GM19025 (cell line): ENCODE measurements around the gene IL5.

Experiments used
- ATAC-seq: cut with Tn5 transposase; IDR thresholded peaks from one replicate; pipeline ENCODE4 v1.9.1; 2021; ENCODE audit warnings: mild to moderate bottlenecking, low read depth, moderate library complexity; ENCODE audit not compliant: unreplicated experiment

Gene IL5

DNA sequence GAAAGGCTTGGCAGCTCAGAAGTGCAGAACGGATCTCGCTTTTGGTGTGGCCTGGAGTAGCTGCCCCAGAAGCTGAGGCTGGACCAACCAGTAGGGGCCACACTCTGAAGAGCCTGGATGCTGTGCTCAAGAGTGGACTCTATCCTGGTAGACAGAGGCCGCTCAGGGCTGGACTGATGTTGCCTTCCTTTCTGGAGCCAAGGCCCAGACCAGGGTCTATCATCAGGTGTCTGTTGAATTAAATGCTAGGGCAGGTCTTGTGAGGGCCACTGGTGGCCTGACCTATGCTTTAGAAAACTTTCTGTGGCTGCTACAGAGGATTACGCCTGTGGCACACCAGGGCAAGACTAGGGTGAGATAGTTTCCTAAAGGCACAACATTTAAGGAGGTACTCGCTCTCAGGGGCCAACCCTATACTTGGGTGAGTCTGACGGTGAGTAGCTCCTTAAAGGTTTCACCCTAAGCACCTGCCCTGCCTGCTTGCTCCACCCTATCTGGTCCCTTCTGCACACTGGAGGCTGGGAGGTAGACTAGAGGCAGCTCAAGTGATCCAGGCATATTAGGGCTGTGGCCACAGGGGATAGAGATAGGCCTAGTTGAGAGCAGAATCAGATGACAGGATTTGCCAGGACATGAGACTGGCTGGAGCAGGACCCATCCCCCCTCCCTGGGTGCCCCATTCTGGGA, 42.9 kb downstream of the IL5 start:
- no peak for ATAC-seq

DNA sequence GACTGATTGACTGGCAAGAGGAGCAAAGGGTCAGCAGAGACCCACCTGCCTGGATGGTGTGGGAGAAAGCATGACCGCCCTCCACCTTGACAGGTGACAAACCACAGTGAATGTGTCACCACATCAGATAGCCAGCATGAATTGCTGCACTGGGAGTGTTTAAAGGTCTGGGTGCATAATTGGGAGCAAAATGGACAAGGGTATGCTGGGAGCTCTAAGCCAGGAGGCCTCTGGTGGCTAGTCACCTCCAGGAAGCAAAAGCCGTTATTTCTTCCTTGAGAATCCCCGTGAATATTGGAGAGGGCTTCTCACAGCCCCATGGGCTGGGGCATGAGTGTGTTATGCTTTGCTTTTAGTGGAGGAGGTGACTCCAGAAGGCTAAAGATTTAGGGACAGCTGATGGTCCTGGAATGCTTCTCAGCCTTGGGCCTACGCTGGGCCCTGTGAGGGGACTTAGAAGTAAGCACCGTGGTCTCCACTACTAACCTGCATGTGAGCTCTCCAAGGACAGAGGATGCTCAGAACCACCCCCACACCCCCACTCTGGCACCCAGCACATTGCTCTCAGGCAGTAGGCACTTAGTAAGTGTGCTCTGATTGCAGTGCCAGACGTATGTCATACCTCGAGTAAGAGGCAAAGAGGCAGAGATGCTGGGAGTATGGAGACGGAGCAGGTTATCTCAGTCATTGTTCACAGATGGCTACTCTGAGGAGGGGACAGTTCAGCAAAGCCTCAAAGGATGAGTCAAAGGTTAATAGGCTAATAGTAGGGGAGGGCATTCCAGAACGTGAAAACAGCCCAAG, 43.7 kb downstream of the IL5 start:
- no peak for ATAC-seq

DNA sequence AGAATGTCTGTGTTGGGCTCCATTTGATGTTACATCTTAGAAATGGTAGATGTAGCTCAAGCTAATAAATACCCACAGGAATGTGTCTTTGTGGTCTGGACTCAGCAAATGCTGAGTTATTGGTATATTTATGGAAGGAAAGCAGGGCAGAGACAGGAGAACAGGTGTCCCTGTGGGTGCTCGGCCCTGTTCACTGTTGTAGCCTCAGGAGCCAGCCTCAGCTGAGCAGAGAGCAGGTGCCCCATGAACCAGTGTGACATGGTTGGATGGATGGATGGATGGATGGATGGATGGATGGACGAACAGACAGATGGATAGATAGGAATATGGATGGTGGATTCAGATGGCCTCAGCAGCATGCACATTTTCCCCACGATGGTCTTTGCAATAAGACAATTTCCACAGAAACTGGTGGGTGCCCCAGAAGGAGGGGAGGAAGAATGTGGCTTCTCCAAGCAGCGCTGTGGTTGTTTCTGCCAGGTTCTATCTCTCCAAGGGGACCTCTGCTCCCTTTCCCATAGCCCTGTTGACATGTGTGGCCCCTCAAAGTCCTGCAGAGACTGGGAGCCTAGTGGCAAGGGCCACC, 44.5 kb downstream of the IL5 start:
- ATAC-seq = no peak

DNA sequence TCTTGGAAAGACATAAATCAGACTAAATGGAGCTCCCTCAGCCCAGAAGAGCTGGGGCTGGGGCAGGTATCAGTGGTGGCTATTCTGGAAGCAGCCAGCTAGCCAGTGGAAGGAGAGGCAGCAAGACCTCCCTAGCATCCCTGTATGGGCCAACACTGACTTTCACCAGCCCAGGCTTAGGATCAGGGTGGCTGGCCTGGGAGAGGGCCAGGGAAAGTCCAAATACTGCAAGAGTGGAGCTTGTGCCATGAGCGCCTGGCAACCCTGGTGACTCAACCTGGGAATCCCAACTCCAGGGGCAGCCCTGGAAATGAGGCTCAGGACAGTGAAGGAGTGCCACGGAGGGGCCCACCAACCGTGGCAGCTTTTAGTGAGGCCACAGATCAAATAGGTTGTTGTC, 45.2 kb downstream of the IL5 start:
- ATAC-seq = no peak

DNA sequence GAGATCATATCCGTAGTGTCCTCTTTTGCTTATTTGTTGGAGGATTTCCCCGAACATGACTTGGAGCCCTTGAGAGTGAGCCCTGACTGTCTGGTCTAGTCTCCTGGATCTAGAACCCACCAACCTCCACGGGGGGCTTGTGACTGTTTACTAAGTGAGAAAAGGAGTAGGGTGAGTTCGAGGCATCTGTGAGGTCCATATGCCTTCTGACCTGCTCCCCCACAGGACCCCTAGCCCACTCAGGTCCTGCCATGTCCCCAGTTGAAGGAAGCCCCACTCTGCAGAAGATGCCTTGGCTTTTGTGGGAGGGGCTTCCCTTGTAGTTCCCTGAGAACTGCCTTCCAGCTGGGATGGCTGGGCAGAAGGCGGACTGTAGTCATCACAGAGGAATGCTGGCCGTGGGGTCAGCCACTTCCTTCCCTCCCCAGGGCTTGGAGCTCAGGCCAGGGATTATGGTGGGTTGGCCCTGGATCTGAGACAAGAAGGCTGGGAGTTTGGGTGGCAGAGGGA, 45.8 kb downstream of the IL5 start:
- ATAC-seq = no peak

DNA sequence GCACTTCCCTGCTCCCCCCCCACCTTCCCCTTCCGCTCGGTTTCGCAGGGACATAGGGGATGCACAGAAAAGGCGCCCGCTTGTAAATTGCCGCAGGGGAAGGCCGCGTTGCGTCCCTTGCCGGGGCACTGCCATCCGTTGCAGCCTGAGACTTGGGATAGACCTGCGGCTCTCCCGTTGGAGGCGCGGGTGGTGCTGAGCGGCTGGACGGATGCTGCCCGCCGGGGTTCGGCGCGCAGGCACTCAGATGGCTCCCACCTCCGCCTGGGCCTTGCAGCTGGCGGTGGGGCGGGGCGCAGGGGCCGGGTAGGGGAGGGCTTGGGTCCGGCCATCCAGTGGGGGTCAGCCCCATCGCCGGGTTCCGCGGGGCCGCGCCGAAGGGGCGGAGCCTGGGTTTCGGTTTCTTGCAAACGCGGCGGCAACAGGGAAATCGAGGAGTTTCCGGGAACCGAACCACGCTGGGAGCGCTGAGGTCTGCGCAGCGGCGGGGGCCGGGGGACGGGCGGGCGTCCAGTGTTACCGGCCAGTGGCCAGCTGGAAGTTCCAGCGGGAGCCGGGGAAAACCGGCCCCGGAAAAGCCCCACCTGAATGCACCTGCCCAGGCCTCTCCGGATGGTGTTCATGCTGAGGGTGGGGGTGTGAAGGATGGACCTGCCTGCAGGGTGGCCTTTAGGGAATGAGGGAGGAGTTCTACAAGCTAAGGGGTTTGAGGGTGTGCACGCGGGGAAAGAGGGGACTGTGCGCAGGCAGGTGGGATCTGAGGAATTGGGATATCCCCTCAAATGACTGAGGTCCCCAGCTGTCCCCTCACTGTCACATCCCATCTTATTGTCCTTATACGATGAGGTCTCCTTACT, 46.5 kb downstream of the IL5 start:
- peak; percentile 41 for ATAC-seq

DNA sequence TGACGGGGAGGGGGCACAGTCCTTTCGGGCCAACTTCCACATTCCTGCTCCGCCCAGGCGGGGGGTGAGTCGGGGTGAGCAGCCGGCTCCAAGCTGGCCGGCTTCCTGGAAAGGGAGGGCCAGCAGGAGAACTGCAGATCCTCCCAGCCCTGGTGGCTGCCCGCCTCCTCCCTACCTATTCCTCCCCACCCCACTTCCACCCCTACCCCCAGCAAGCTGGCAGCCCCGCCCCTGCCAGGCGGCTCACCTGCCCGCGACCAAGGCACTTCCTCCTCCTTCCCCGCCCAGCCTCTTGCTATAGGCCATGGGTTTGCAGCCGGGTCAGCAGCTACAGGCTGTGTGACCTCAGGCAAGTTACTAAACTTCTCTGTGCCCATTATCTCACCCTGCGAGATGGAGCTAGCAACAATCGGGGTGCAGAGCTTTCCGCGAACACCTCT, 47.1 kb downstream of the IL5 start:
- peak; percentile 38 for ATAC-seq

DNA sequence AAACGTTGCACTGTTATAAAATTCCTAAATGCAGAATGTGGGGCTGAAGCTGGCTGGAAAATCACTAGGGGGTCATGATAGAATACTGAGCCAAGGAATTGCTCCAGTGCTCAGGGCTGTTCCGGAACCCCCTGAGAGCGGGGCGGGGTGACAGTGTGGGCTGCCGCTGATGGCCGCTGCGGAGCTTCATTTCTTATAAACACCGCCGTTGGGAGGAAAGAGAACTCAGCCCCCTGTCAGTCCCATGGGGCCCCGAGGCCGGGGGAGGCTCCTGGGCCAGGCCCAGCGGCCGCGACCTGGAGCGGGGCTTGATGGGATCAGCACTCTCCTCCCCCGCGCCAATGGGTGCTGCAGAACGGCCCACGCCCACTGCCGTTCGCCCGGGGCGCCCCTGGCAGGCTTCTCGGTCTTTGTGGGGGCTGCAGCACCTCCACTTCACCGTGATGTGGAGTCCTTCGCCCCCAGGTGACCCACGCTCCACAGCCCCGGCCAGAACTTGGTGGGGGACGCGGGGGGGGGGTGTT, 47.6 kb downstream of the IL5 start:
- peak; percentile 31 for ATAC-seq

DNA sequence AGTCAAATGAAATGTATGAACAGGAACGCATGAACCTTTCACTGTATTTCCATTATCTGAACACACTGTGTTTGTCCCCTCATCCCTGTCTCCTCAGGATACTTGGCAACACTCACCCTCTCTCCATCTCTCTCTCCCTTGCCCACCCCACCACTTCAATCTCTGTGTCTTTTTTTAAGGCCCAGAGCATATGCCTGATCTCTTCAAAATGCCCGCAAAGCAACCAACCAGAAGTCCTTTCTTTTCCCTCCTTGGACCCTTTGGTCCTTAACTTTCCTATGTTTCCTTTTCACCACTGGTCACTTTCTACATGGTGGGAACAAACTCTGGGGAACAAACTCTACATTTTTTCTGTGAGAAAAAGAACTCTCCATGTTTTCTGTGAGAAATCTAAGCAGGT, 49.5 kb downstream of the IL5 start:
- ATAC-seq = no peak

DNA sequence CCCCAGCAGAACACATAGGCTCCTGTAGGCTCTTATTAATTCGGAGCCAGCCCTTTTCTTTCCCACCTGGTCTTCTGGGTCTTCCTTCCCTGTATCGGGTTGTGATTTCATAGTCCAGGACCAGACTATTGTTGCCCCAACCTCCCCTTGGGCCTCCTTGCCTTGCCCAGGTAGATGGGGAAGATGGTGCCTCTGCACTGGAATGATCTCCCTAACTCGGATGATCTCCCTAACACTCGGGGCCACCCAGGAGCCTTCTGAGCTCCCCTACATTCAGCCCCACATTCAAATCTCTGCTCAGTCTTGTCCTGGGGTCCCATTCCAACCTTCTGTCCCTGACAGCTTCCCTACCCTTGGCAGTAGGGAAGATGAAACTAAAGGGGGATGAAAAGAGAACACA, 50.1 kb downstream of the IL5 start:
- no peak for ATAC-seq

DNA sequence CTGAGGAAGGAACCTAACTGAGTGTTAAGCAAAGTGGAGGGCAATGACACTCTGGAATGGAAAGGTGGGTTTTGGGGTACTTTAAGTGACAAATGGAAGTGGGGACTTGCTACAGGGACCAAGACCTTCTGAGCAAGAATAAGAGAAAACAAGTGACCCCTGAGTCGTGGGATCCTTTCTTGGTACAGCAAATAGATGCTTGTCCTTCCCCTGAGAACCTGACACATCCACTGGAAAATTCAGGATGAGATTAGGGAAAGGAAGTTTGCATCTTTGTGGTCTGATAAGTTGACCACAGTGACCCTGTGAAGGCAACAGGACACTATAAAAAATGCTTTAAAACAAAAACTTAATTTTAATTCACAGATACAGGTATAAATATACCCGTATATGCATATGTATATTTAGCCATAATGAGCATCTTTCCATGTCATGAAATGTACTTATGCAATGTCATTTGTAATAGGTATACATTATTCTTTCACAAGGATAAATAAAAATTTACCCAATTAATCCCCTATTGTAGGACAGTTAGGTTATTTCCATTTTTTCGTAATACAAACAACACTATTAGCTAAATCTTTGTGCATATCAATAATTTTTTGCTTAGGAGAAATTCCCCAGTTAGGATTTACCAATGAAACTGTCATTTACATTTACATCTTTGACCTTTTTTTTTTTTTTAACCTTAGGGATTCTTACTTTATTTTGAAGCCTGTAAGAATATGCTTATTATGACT, 50.8 kb downstream of the IL5 start:
- ATAC-seq = no peak
